8988T (cell line): ENCODE measurements around the gene SDCCAG8.

Source experiments
- DNase-seq: peaks from one replicate; pipeline ENCODE4 v3.0.0; 2011

Gene SDCCAG8

DNA sequence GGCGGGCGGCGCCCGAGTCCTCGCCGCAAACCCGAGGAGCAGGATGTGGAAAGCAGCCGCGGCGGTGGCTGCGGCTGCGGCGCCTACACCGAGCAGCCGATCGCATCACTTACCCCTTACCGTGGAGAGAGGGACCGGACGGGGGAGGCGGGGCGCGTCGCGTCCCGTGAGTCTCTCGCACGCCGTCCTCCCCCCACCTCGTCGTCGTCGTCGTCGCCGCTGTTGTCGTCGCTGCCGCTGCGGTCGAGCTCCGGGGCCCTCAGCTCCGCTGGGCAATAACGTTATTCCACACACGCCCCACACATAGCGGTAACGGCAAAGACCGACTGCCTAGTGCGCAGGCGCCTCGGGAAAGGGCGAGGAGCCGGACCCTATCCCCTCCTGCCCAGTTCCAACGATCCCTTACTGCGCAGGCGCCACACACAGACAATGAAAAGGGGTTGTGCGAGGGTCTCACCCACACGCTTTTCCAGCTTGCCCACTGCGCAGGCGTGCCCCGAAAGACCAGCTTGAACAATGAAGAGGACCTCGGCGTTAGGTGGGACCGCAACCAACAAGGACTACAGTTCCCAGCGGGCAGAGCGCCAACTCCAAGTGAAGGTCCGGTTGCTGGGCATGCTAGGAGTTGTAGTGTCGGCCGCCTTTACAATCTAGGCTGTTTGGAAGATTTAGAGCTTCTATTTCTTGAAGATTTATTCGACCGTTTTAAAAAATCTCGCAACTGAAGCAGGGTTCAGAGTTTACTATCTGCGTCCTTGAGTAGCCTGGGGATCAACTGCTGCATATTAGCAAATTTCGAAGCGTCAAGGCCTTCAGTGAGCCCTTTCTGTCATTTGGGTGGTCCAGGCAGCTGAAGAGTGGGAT lies 682 bp upstream of the SDCCAG8 start, which contains the start of gene CEP170:
CEP170 (minus strand) TSS at position 355 of the 864 bp plus-strand sequence. CDS start 30,001 bp downstream, outside the sequence.
- DNase-seq, result peak; percentile 81

DNA sequence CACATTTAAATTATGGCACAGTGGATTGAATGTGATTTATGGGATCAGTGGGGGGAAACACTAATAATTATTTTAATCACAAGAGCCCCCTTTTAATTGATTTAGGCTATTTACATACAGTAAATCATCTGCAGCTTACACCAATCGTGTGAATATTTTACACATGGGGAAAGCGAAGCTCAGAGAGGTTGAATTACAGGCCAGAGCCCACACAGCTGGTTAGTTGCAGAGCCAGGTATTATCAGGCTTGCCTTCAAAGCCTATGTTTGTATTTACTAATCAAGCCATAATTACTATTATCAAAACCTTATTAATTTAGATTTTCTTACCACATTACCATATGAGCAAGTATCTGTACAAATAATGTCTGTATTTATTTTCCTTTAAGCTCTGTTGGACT lies 749 bp downstream of the SDCCAG8 start:
- DNase-seq, result no peak

DNA sequence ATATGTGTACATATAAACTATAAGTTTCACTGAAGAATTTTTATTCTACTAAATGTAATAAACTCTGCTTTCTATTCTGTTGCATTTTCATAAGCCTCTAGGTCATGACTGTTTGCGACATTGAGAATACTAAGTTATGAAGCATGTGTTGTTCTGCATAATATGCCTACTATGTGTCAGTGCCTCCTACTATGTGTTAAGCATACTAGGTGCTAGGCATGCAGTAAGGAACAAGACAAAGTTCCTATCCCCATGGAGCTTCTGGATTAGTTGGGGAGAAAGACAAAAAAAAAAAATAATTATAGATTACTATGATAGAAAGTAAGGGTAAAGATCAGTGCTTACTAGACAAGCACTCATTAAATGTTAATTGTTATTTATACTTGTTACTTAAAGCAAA lies 1.3 kb downstream of the SDCCAG8 start:
- DNase-seq, result no peak

DNA sequence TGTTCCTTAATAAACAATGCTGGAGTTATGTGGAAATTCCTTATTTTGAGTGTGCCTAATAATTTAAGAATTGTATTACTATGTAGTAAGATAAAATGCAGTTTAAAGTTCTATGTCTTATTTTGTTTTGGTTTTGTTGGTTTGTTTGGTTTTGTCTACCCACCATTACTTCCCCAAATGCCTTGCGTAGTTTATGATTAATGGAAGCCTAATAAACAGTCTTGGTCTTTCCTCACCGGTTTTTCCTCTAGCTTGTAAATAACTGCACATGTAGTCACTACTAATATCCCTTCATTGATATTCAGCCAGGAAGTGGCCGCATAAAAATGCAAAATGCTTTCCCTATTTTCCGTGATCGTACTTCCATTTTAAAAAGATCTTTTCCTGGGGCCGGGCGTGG lies 2.9 kb downstream of the SDCCAG8 start:
- DNase-seq, result no peak

DNA sequence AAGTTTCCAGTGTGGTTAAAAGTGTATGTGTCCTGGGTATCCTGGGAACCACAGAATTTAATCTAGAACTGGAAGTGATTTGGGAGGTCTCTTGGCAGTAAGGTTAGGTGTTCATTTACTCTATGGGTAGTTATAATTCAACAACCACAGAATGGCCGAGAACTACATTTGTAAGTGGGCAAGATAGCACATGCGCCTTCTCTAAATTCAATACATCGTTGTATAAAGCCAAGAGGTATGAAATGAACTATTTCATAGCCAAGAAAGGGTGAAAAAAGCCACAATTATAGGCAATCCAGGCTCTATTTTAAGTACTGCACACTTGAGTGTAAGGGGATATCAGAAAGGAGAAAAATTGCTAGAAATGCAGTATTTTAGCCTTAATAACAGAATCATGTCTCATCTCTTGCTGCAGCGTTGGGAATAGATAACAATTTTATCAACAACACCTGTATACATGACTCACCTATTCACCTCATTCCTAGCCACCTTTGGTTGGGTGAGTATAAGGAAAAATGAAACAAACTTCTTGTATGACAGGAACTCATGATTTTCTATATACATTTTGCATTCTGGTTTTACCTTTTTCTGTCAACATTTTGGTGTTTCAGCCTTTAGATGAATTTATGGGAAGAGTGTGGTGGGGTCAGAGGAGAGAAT lies 4.5 kb downstream of the SDCCAG8 start:
- no peak for DNase-seq

DNA sequence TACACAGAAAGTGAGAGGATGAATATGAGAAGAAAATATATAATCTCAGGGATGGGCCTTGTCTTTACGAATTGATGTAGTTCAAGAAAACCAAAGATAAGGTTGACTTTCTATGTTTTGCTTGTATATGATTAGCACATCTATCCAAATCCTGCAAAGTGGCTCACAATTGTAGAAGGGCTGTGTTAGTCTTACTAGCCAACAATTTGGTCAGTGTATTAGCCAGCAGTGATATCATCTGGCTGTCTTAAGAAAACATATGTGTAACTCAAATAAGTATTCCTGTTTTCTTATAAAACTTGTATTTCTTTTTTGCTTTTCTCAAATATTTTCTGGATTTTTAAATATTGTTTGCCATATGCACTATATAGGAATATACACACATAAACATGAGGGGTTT lies 5.5 kb downstream of the SDCCAG8 start:
- no peak for DNase-seq

DNA sequence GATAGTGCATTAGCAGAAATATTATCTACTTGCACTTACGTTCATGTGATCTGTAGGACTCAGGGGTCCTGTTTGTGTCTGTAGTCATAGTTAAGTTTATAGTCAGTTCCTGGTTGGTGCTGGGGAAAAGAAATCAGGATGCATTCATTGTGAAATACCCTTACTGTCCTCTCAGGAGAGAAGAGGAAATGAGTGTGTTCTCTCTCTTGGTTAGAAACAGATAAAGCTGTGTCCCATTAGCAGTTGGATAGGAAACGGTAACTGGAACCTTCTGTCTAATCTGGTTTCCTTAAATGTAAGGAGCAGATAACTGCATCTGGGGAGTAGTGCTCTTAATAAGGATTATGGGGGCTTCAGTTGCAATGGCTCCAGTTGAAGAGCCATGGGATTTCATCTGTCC lies 8.9 kb downstream of the SDCCAG8 start:
- DNase-seq, result no peak

DNA sequence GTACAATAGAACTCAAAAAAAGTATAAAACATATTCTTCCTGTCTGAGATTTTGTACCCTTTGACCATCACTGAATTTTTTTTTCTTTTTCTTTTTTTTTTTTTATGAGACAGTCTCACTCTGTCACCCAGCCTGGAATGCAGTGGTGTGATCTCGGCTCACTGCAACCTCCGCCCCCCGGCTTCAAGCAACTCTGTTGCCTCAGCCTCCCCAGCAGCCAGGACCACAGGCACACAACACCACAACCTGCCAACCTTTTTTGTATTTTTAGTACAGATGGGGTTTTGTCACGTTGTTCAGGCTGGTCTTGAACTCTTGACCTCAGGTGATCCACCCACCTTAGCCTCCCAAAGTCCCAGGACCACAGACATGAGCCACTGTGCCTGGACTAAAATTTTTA lies 10.4 kb downstream of the SDCCAG8 start:
- DNase-seq, result no peak

DNA sequence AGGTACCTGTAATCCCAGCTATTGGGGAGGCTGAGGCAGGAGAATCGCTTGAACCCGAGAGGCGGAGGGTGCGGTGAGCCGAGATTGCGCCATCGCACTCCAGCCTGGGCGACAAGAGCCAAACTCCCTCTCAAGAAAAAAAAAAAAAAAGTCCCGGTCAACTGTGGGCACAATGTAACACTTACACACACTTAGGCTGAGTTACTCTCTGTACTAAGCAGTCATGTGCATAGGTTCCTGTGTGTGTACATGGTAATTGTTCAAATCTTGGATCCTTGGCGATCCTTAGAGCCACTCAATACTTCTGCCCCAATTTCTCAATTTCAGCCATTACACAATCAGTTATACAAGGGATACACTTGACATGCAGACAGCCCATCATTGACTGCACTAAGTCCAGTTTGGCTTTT lies 11.6 kb downstream of the SDCCAG8 start:
- no peak for DNase-seq

DNA sequence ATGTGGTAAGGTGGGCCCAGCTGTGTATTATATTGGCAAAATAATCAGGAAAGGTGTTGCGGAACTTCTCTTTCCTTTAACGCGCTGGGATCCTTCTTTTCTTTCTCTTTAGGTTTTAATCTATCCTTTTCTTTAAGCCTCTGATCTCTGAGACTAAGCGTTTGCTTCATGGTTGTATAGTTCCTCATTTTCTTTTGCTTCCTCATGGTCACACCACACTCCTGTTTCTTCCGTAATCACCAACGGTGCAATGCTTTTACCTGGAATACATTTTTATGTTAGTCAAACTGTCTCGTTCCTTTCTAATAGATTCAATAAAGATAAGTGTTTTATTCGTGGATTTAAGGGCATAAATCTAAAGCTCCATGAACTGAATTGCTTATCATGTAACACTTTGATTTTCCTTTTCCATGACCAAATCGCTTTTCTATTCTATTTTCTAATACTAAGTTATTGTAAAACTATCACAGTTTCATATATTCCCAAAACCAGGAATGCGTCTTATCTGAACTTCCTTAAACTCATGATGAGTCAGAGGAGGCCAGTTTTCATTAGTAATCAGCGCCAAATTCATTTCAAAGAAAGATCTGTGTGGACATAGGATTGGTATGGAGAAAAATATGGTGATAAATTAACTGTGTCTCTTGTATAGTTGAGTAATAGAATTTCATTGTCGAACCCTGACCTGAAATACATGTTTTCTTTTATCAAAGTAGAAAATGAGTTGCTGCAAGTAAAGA lies 12.2 kb downstream of the SDCCAG8 start:
- no peak for DNase-seq

DNA sequence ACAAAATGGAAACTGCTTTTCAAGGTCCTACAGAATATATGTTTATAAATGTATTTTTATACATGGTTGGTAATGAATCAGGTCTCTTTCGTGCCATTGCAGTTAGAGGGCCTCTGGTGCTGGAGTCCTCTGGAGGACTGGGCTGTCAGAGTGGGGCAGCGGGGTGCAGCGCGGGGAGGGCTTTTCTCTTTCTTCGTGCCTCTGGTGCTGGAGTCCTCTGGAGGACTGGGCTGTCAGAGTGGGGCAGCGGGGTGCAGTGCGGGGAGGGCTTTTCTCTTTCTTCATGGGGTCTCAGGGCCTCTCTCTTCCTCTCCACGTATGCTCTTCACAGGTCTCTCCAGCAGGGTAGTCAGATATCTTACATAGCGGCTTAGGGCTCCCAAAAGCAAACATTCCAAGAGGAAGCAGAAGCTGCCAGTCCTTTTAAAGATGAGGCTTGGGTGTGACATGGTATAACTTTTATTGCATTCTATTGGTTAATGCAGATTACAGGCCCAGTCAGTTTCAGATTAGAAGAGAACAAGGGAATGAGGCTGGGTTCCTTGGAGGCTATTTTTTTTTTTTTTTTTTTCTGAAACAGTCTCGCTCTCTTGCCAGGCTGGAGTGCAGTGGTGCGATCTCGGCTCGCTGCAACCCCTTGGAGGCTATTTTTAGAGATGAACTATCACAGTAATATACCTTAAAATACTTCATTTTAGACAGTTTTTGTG lies 13.1 kb downstream of the SDCCAG8 start:
- no peak for DNase-seq

DNA sequence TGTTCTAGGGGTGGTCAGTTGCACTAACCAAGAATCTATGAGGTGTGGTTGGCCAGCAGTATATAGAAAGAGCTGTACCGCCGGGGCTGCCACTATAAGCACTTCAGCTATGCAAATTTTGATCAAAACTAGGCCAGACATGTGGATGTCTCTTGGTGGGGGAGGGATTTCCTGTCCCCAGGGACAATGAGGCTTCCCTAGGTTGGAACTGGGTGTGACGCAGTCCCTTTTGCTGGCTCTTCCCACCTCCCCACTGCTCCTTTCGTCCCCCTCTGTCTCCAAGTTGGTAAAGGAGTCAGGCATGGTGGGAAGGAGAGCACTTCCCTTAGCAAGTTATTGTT lies 13.6 kb downstream of the SDCCAG8 start:
- DNase-seq, result no peak

DNA sequence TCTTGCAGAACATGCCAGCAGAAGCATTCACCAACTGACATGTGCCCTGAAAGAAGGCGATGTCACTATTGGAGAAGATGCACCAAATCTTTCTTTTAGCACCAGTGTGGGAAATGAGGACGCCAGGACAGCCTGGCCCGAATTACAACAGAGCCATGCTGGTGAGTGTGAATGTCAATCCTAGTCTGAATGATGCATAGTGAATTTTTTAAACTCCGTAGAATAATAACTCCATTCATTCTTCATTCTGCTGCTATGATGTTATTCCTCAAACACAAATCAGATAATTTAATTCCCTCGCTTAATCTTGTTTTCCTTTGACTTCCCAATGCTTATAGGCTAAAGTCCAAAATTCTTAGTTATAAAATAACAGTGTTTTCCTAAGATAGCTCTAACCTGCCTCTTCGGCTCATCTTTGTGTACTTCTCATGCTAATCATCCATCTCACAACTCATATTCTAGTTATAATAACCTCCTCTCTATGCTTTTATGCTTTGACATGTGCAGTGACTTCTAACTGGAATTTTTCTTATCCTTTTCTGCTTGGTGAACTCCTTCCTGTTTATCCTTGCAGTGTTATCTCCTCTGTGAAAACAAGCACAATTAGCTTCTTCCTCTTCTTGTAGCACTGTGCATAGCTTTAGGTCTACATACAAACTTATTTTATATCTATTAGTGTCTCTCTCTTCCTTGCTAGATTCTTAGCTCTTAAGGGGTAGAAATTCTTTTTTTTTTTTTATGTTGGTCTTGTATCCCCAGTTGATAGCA lies 14.4 kb downstream of the SDCCAG8 start:
- DNase-seq, result no peak

DNA sequence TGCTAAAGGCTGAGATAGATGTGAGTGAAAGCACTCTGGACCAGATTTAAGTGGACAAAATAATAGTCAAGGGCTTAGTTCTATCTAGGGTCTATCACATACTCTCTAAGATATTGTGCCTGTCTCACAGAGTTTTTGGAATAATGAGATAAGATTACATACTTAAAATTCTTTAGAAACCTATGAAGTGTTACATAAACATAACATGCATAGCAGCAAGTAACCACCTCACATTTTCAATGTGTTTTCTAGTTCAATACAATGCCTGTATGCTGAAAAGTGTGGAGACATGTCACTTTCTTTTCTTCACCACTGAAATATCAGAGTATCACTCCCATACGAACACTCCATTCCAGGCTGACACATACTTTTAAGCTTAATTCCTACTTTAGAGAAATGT lies 16.2 kb downstream of the SDCCAG8 start:
- DNase-seq, result no peak

DNA sequence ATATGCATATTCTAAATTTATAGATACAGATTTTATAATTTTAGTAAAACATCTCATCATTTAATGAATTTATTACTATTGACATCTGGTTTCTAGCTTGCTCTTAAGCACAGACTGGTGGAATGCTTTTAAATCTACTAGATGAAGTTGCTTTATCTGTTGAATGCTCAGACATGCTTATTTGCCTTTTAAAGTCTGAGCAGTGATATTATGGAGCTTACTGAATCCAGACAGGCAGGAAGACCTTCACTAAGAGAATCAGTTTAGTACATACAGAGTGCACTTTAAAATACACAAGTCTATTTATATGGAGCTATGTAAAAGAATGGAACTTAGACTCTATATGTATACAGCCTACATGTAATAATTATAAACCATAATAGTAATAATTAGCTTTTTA lies 16.6 kb downstream of the SDCCAG8 start:
- DNase-seq, result no peak

DNA sequence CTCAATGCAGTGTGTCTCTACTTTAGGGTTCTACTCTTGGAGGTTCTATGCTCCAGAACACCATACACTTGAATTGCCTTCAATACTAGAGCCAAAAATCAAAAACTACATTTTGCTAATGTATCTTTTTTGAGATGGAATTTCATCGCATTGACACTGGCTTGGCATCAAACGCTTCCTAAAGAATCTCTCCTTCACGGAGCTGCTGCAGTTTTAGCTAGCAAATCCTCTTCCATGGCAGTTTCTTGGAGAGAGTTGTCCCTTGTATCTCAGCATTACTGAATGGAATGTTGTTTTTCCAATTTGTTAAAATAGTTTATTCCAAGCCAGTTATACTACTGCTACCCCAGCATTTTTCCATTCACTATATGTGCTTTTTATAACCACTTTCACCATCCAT lies 17.7 kb downstream of the SDCCAG8 start:
- DNase-seq, result no peak

DNA sequence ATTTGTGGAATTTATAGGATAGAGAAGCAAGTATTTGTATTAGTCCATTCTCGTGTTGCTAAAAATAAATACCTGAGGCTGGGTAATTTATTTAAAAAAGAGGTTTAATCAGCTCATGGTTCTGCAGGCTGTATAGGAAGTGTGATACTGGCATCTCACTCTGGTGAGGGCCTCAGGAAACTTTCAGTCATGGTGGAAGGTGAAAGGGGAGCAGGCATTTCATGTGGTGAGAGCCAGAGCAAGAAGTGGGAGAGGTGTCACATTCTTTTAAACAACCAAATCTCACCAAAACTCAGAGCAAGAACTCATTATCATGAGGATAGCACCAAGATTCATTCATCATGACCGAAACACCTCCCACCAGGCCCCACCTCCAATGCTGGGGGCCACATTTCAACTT lies 18.1 kb downstream of the SDCCAG8 start:
- DNase-seq, result no peak

DNA sequence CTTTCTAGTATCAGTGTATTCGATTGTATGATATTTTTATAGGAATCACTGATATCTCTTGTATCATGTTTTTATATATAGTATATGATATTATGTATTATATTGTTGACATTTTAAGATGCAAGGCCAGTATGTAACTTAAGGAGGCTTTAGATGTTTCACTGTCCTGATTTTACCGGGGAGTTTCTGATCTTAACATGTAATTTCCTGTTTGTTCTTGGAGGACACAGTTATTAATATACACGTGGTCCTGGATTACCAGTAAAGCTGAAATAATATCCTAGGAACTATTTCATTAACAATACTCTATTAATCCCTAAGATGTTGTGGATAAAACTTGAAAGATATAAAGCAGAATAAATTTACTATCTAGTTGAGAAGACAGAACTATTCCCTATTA lies 19.5 kb downstream of the SDCCAG8 start:
- DNase-seq, result no peak

DNA sequence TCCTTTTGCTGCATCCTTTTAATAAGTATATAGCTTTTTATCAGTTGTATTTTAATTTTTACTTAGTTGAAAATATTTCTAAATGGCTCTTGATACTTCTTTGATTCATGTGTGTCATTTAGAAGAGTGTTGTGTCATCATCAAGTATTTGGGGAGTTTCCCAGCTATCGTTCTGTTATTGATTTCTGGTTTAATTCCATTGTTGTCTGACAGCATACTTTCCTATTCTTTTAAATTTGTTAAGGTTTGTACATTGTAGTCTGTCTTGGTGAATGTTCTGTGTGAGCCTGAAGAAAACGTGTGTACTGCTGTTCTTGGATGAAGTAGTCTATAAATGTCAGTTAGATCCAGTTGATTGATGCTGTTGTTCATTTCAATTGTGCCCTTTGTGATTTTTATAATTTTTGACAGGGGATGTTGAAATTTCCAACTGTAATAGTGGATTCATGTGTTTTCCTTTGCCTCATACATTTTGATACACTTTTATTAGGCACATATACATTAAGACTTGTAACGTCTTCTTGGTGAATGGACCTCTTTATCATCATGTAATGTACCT lies 24.8 kb downstream of the SDCCAG8 start:
- DNase-seq, result no peak

DNA sequence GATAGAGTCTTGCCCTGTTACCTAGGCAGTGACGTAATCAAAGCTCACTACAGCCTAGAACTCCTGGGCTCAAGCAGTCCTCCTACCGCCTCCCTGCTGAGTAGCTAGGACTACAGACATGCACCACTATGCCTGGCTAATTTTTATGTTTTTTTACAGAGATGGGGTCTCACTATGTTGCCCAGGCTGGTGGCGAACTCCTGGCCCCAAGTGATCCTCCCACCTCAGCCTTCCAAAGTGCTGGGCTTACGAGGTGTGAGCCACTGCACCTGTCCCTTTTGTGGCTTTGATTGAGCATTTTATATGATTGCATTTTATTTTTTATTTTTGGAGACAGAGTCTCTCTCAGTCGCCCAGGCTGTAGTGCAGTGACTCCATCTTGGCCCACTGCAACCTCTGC lies 25.8 kb downstream of the SDCCAG8 start:
- no peak for DNase-seq

DNA sequence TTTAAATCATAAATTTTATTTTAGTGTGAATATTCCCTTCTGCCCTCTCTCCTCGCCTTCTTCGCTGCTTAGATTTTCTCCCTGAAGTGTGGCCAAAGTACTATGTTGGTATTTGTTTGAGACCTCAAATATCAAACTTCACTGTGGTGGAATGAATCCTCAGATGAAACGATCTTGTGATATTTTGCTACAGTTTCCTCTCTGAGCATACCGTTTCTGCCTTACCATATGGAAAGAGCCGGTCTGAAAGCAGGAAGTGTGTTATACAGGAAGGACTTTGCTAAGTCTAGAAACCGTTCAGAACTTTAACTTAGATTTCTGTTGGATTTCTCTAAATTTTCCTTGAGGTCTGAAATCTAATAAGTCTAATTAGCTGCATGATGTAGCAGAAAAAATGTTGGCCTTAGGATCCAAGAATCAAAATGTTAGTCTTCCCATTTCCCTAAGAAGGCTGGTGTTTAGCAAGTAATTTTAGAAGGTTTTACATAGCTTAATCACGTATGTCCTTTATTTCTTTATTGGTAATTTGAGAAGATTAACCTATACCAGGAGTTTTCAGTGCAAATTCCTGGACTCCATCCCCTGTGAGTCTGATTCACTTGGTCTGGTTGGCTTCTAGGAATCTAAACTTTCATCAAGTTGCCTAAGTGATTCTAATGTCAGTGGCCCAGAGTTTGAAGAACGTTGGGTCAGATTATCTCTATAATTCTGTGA lies 30.7 kb downstream of the SDCCAG8 start:
- DNase-seq, result no peak

DNA sequence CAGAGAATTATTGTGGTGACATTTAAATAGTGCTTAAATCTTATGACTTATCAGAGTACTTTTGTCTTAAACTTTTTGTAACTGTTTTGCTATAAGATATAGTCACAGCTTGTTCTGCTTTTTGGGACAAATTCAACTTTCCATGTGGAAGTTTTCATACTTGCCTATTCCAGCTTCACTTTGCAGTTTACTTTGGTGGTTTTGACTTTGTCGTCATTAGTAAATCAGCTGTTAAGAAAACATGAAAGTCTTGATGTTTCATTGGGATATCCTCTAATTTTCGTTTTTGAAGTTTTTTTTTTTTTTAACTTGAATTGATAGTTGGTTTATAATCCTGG lies 31.3 kb downstream of the SDCCAG8 start:
- no peak for DNase-seq
